HCT116 (cell line): Measurements from ENCODE around the gene FAM43B.

Source experiments
- CTCF ChIP-seq, 3 experiments: fragments of 200-600 bp in 1 of 3; sonication (generic) in 1 of 3; IDR thresholded peaks in 2 of 3; conservative IDR thresholded peaks in 1 of 3; 2 replicates each; pipeline ENCODE4 v1.5.1; 2012 to 2017; ENCODE audit warnings: low read depth in 2 of 3, low read length in 2 of 3, antibody characterized with exemption in 1 of 3, borderline replicate concordance in 1 of 3, control low read depth in 1 of 3, mild to moderate bottlenecking in 1 of 3, mixed read lengths in 1 of 3, mixed run types in 1 of 3, moderate library complexity in 1 of 3; ENCODE audit not compliant: insufficient read depth in 1 of 3
- EZH2 ChIP-seq: fragments of 200-600 bp; sonication (generic); IDR thresholded peaks from 2 replicates; pipeline ENCODE4 v1.6.1; 2017; ENCODE audit warnings: antibody characterized with exemption, mixed run types
- JUND ChIP-seq: IDR thresholded peaks from 2 replicates; pipeline ENCODE4 v1.6.1; 2012
- MAX ChIP-seq: IDR thresholded peaks from 2 replicates; pipeline ENCODE4 v1.6.1; 2012
- POLR2A ChIP-seq: IDR thresholded peaks from 2 replicates; pipeline ENCODE4 v1.7.0; 2011; ENCODE audit warnings: borderline replicate concordance; ENCODE audit not compliant: insufficient read depth, insufficient read length; ENCODE audit errors: extremely low read depth
- REST ChIP-seq: IDR thresholded peaks from 2 replicates; pipeline ENCODE4 v1.6.1; 2012; ENCODE audit warnings: low read depth
- TCF7L2 ChIP-seq: IDR thresholded peaks from 2 replicates; pipeline ENCODE4 v1.7.0; 2011; ENCODE audit warnings: borderline replicate concordance, inconsistent platforms; ENCODE audit not compliant: insufficient read depth, insufficient read length; ENCODE audit errors: extremely low read depth
- YY1 ChIP-seq: IDR thresholded peaks from 2 replicates; pipeline ENCODE4 v1.6.1; 2011; ENCODE audit warnings: low read length, low read depth, moderate library complexity, mild to moderate bottlenecking; ENCODE audit not compliant: insufficient replicate concordance; ENCODE audit errors: extremely low read depth

GRCh38 chr1:20555758-20556120, 3.4 kb downstream of the FAM43B start:
- TF ChIP-seq YY1 (no peak), CTCF (IDR thresholded peaks at IDR 0.05 in 2 of 3, conservative IDR thresholded peaks at IDR 0.05 in 1 of 3; ENCODE audit: borderline replicate concordance in 1 of 3, insufficient read depth in 1 of 3, low read depth in 2 of 3, low read length in 2 of 3) (no peak), MAX (no peak), TCF7L2 (no peak), POLR2A (no peak), JUND (no peak), REST (no peak), EZH2 (no peak)
